ENCODE measurements around the gene GNB4.

DNA sequence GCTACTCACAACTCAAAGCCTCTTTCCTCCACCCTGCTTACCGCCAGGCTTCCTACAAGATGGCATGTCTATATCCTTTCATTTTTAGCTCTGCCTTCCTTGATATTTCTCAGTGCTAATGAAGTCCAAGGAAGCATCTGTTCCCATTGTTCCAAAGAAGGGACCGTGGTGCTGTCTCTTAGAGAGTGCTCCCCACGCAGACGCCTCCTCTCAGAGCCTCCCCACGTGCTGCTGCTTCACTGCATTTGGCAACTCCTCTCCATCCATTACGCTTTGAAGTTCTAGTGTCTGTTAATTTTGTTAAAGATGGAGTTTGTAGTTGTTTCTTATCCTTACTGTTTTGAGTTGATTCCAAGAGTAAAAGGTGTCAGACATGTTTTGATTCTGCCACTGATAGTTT, 26.2 kb downstream of the GNB4 start:
- TF ChIP-seq POLR2AphosphoS5 (IDR thresholded peaks at IDR 0.05; ENCODE audit: low read depth, low read length) (no peak), SIN3A (IDR thresholded peaks at IDR 0.05; ENCODE audit: borderline replicate concordance, insufficient read depth, low read length) (no peak), TAF1 (IDR thresholded peaks at IDR 0.05; ENCODE audit: borderline replicate concordance, insufficient read depth, low read length) (no peak)
- TF ChIP-seq, protein P1, sequence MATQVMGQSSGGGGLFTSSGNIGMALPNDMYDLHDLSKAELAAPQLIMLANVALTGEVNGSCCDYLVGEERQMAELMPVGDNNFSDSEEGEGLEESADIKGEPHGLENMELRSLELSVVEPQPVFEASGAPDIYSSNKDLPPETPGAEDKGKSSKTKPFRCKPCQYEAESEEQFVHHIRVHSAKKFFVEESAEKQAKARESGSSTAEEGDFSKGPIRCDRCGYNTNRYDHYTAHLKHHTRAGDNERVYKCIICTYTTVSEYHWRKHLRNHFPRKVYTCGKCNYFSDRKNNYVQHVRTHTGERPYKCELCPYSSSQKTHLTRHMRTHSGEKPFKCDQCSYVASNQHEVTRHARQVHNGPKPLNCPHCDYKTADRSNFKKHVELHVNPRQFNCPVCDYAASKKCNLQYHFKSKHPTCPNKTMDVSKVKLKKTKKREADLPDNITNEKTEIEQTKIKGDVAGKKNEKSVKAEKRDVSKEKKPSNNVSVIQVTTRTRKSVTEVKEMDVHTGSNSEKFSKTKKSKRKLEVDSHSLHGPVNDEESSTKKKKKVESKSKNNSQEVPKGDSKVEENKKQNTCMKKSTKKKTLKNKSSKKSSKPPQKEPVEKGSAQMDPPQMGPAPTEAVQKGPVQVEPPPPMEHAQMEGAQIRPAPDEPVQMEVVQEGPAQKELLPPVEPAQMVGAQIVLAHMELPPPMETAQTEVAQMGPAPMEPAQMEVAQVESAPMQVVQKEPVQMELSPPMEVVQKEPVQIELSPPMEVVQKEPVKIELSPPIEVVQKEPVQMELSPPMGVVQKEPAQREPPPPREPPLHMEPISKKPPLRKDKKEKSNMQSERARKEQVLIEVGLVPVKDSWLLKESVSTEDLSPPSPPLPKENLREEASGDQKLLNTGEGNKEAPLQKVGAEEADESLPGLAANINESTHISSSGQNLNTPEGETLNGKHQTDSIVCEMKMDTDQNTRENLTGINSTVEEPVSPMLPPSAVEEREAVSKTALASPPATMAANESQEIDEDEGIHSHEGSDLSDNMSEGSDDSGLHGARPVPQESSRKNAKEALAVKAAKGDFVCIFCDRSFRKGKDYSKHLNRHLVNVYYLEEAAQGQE (IDR thresholded peaks at IDR 0.05; ENCODE audit: insufficient read depth in 1 of 2, low read depth in 2 of 2, low read length in 2 of 2): no peak
